Osteoblast (primary cell): ENCODE data around the gene MANBA. TPM values are rescaled to one million over a fixed set of nuclear protein-coding genes. Genes with fewer than 3 reads are reported as not detected.
"Not testable (repeated sequence)": the region's sequence is repeated elsewhere in the genome, so short reads cannot be mapped to it uniquely, and the experiment has no call there.

Source experiments
- DNase-seq: peaks from one replicate; pipeline ENCODE4 v3.0.0; 2011; ENCODE audit warnings: low spot score, mixed read lengths; ENCODE audit not compliant: insufficient read length; ENCODE audit errors: missing footprints
- H2AFZ ChIP-seq: 2 replicates; pipeline ENCODE4 v1.6.0; 2011; ENCODE audit warnings: mild to moderate bottlenecking, low read length
- H3K27ac ChIP-seq: 2 replicates; pipeline ENCODE4 v1.5.1; 2011; ENCODE audit warnings: mild to moderate bottlenecking, low read depth, low read length, moderate library complexity
- H3K27me3 ChIP-seq: 2 replicates; pipeline ENCODE4 v1.6.0; 2012; ENCODE audit warnings: mild to moderate bottlenecking, control low read depth, inconsistent platforms, low read length, moderate library complexity; ENCODE audit not compliant: insufficient read depth
- H3K36me3 ChIP-seq: 2 replicates; pipeline ENCODE4 v1.5.1; 2011; ENCODE audit warnings: mild to moderate bottlenecking, low read length, control low read depth, moderate library complexity; ENCODE audit not compliant: insufficient read depth
- H3K4me1 ChIP-seq: 2 replicates; pipeline ENCODE4 v1.5.1; 2011; ENCODE audit warnings: mild to moderate bottlenecking, low read length, control low read depth, moderate library complexity; ENCODE audit not compliant: insufficient read depth
- H3K4me2 ChIP-seq: 2 replicates; pipeline ENCODE4 v1.6.0; 2011; ENCODE audit warnings: mild to moderate bottlenecking, low read length; ENCODE audit not compliant: insufficient read depth
- H3K4me3 ChIP-seq: fragments of 200-600 bp; sonication (generic); 3 replicates; pipeline ENCODE4 v1.5.1; 2012; ENCODE audit warnings: mild to moderate bottlenecking, low read length, inconsistent platforms; ENCODE audit not compliant: insufficient read depth
- H3K79me2 ChIP-seq: 2 replicates; pipeline ENCODE4 v1.6.0; 2012; ENCODE audit warnings: mild to moderate bottlenecking, low read length, control low read depth, inconsistent platforms; ENCODE audit not compliant: insufficient read depth
- H3K9me3 ChIP-seq: 2 replicates; pipeline ENCODE4 v1.5.1; 2011; ENCODE audit warnings: low read depth, low read length, control low read depth
- H4K20me1 ChIP-seq: 2 replicates; pipeline ENCODE4 v1.6.0; 2012; ENCODE audit warnings: mild to moderate bottlenecking, low read length, control low read depth; ENCODE audit not compliant: insufficient read depth
- total RNA-seq: library from RNA; depleted of rRNA; stranded (reverse); fragments of >200 nt; gene quantifications from 2 replicates; pipeline ENCODE4 v1.2.3, GENCODE V29; 2012
- TF ChIP-seq, protein P1 (sequence below): IDR thresholded peaks from 2 replicates; pipeline ENCODE4 v1.5.1; 2011; ENCODE audit warnings: mild to moderate bottlenecking, low read depth, low read length, moderate library complexity; ENCODE audit errors: extremely low read depth

The MANBA gene
- total RNA-seq, 1 donor = 64.1 TPM

- Histone ChIP-seq H3K4me3 (peak overlapping the region; percentile 46), H2AFZ (peak overlapping the region; percentile 49), H3K27ac (peak overlapping the region; percentile 83), H3K79me2 (no peaks in the 10 kb centered on the region), H3K4me2 (peak overlapping the region; percentile 74), H4K20me1 (peaks cover 3% of the 10 kb centered on the region), H3K27me3 (no peaks in the 10 kb centered on the region), H3K9me3 (no peaks in the 10 kb centered on the region), H3K36me3 (peaks cover 9% of the 10 kb centered on the region), H3K4me1 (peaks cover 16% of the 10 kb centered on the region)
- TF ChIP-seq, protein P1, sequence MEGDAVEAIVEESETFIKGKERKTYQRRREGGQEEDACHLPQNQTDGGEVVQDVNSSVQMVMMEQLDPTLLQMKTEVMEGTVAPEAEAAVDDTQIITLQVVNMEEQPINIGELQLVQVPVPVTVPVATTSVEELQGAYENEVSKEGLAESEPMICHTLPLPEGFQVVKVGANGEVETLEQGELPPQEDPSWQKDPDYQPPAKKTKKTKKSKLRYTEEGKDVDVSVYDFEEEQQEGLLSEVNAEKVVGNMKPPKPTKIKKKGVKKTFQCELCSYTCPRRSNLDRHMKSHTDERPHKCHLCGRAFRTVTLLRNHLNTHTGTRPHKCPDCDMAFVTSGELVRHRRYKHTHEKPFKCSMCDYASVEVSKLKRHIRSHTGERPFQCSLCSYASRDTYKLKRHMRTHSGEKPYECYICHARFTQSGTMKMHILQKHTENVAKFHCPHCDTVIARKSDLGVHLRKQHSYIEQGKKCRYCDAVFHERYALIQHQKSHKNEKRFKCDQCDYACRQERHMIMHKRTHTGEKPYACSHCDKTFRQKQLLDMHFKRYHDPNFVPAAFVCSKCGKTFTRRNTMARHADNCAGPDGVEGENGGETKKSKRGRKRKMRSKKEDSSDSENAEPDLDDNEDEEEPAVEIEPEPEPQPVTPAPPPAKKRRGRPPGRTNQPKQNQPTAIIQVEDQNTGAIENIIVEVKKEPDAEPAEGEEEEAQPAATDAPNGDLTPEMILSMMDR = peak; percentile 59
- DNase-seq = peak; percentile 35
Measured at GRCh38 chr4:102620697-102621497, 139.9 kb downstream of the MANBA start.

- H3K79me2 ChIP-seq, H3K27me3 ChIP-seq, H3K9me3 ChIP-seq, H4K20me1 ChIP-seq: not testable (repeated sequence)
- peak overlapping the region; percentile 74 for H3K4me2 ChIP-seq
- peaks cover 16% of the 10 kb centered on the region for H3K4me1 ChIP-seq
- H2AFZ ChIP-seq = peak overlapping the region; percentile 1
- H3K36me3 ChIP-seq = peaks cover 14% of the 10 kb centered on the region
- peak overlapping the region; percentile 83 for H3K27ac ChIP-seq
- H3K4me3 ChIP-seq = peak overlapping the region; percentile 46
- DNase-seq = peak; percentile 47
Measured at GRCh38 chr4:102619776-102620631, 140.8 kb downstream of the MANBA start.

DNA sequence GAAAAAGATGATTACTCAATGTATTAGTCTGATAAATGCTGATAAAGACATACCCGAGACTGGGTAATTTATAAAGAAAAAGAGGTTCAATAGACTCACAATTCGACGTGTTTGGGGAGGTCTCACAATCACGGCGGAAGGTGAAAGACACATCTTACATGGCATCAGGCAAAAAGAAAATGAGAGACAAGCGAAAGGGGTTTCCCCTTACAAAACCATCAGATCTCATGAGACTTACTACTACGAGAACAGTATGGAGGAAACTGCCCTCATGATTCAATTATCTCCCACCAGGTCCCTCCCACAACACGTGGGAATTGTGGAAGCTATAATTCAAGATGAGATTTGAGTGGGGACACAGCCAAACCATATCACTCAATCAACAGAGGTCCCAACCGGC is 141.7 kb downstream of the MANBA start:
- not testable (repeated sequence) for H4K20me1 ChIP-seq, H3K27me3 ChIP-seq, H3K79me2 ChIP-seq, H3K27ac ChIP-seq, H3K4me2 ChIP-seq, H3K9me3 ChIP-seq, DNase-seq, H2AFZ ChIP-seq, H3K4me3 ChIP-seq
- H3K36me3 ChIP-seq = peaks cover 23% of the 10 kb centered on the region
- peaks cover 16% of the 10 kb centered on the region for H3K4me1 ChIP-seq

DNA sequence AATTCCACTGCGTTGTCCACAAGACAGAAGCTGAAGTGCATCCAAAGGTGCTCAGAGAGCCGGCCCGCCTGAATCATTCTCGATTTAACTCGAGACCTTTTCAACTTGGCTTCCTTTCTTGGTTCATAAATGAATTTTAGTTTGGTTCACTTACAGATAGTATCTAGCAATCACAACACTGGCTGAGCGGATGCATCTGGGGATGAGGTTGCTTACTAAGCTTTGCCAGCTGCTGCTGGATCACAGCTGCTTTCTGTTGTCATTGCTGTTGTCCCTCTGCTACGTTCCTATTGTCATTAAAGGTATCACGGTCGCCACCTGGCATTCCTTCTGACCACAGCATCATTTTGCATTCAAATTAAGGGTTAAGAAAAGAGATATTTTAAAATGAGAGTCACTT is 144.1 kb downstream of the MANBA start:
- no peak for DNase-seq
- Histone ChIP-seq H4K20me1 (peaks cover 3% of the 10 kb centered on the region), H3K4me2 (no peak overlapping the region), H3K36me3 (peaks cover 45% of the 10 kb centered on the region), H3K27me3 (no peaks in the 10 kb centered on the region), H3K4me3 (no peak overlapping the region), H2AFZ (no peak overlapping the region), H3K79me2 (no peaks in the 10 kb centered on the region), H3K4me1 (peaks cover 16% of the 10 kb centered on the region), H3K9me3 (no peaks in the 10 kb centered on the region), H3K27ac (no peak overlapping the region)
- TF ChIP-seq, protein P1 = no peak
